Stimulated activated CD4-positive, alpha-beta T cell treated with anti-CD3 and anti-CD28 coated beads, Interleukin-12 subunit alpha, Interleukin-12 subunit beta, amount 100 ng/mL, for 4 hours (primary cell): ENCODE measurements around the gene HAUS8.

Experiments used
- DNase-seq: peaks from one replicate; pipeline ENCODE4 v3.0.0-alpha.2; 2020

Gene HAUS8

GRCh38 chr19:17074634-17075034 lies 618 bp downstream of the HAUS8 start:
- no peak for DNase-seq

- DNase-seq, result no peak
Measured at GRCh38 chr19:17073869-17074633, 1.2 kb downstream of the HAUS8 start.

GRCh38 chr19:17070912-17071311 lies 4.3 kb downstream of the HAUS8 start:
- DNase-seq, result no peak

GRCh38 chr19:17070421-17070820 lies 4.8 kb downstream of the HAUS8 start:
- no peak for DNase-seq

GRCh38 chr19:17069193-17069592 lies 6.1 kb downstream of the HAUS8 start:
- no peak for DNase-seq

GRCh38 chr19:17063428-17063827 lies 11.8 kb downstream of the HAUS8 start:
- no peak for DNase-seq

GRCh38 chr19:17061691-17062090 lies 13.6 kb downstream of the HAUS8 start:
- no peak for DNase-seq

- DNase-seq, result no peak
Measured at GRCh38 chr19:17061205-17061604, 14.0 kb downstream of the HAUS8 start.

GRCh38 chr19:17060802-17061201 lies 14.4 kb downstream of the HAUS8 start:
- DNase-seq, result no peak

GRCh38 chr19:17058236-17058635 lies 17.0 kb downstream of the HAUS8 start:
- DNase-seq, result no peak

- no peak for DNase-seq
Measured at GRCh38 chr19:17055636-17056035, 19.6 kb downstream of the HAUS8 start.

- DNase-seq, result no peak
Measured at GRCh38 chr19:17054746-17055145, 20.5 kb downstream of the HAUS8 start.

GRCh38 chr19:17052439-17052838 lies 22.8 kb downstream of the HAUS8 start:
- DNase-seq, result peak; percentile 9

- DNase-seq, result no peak
Measured at GRCh38 chr19:17049711-17050280, 25.5 kb downstream of the HAUS8 start.

- DNase-seq, result no peak
Measured at GRCh38 chr19:17048885-17049453, 26.3 kb downstream of the HAUS8 start.

GRCh38 chr19:17045907-17046502 lies 29.2 kb downstream of the HAUS8 start:
- DNase-seq, result no peak

GRCh38 chr19:17043744-17044143 lies 31.5 kb downstream of the HAUS8 start:
- DNase-seq, result no peak

- DNase-seq, result no peak
Measured at GRCh38 chr19:17041976-17042375, 33.3 kb downstream of the HAUS8 start.

- no peak for DNase-seq
Measured at GRCh38 chr19:17037966-17038500, 37.2 kb downstream of the HAUS8 start.

- no peak for DNase-seq
Measured at GRCh38 chr19:17037184-17037583, 38.1 kb downstream of the HAUS8 start.

GRCh38 chr19:17036640-17037039 lies 38.6 kb downstream of the HAUS8 start:
- no peak for DNase-seq

GRCh38 chr19:17035842-17036424 lies 39.3 kb downstream of the HAUS8 start:
- no peak for DNase-seq

GRCh38 chr19:17031741-17032140 lies 43.5 kb downstream of the HAUS8 start:
- no peak for DNase-seq
